Heart left ventricle (tissue), 13 donors: ENCODE measurements around the gene EEF2K.

Experiments used
- CTCF ChIP-seq, 12 donors: fragments of 200-600 bp; sonication (generic) in 4 of 12; IDR thresholded peaks; one replicate each; pipeline versions ENCODE4 v1.5.0 to v1.8.0; 2018 to 2022; ENCODE audit warnings: antibody characterized with exemption in 12 of 12, mild to moderate bottlenecking in 5 of 12
- POLR2A ChIP-seq, 2 donors: fragments of 450-650 bp; IDR thresholded peaks; one replicate each; pipeline ENCODE4 v1.6.1; 2017; ENCODE audit warnings: antibody characterized with exemption in 2 of 2, mild to moderate bottlenecking in 2 of 2, moderate library complexity in 2 of 2
- donor health status: ischemic (EF 13 %, LVEDD 7.1; RV severe dilation, severe dysfunction).
- donor health status: DM: no; HTN: yes; CAD: no.
- donor health status: DM: no; HTN: no; CAD: no.
- donor health status: ischemic (EF 25% LVEDD 6.9; RV normal size, moderate dysfunction).
- donor health status: ischemic (EF 25% LVEDD 5.7; RV mildly dilated, moderate dysfunction).
- donor health status: ischemic (EF 35%, LVEDD 5.7; RV mildly dilated, moderate dysfunction).
- donor health status: nonischemic (EF 11% LVEDD 7.7; RV severe dilation, severe dysfunction).
- donor health status: DM: yes; HTN: yes; CAD: no.
- donor health status: PGD.
- donor health status: ischemic (EF 29% LVEDD 5.4; RV normal size, mild dysfunction).
- donor health status: nonischemic (EF 23%, LVEDD 6.1; RV moderate dilation, normal function).

- TF ChIP-seq CTCF (IDR thresholded peaks at IDR 0.05) (no peak), POLR2A (IDR thresholded peaks at IDR 0.05) (no peak)
Observed at GRCh38 chr16:22326369-22326652, 120.2 kb downstream of the EEF2K start.
